ENCODE measurements around the gene LONP2. TPM values are rescaled to one million over a fixed set of nuclear protein-coding genes. Genes with fewer than 3 reads are reported as not detected.

Gene LONP2
- polyA plus RNA-seq, 3 donors, result 21.5 to 35.6 (median 26.0) TPM

- H3K36me3 ChIP-seq (replicated peaks in 1 of 2; ENCODE audit: control insufficient read depth in 1 of 2, insufficient read depth in 2 of 2, low read length in 2 of 2), result no peaks in the 10 kb centered on the region
- H3K4me3 ChIP-seq (replicated peaks in 1 of 3; ENCODE audit: low read depth in 2 of 3, low read length in 3 of 3), result no peak overlapping the region
- no peak for TF ChIP-seq CTCF (IDR thresholded peaks at IDR 0.05)
- no peak for DNase-seq
- no peaks in the 10 kb centered on the region for H4K20me1 ChIP-seq (ENCODE audit: insufficient read depth, low read length)
- H3K79me2 ChIP-seq (ENCODE audit: insufficient read depth, low read length), result no peaks in the 10 kb centered on the region
- no CpG with 5 or more reads among the region's 1 CpG for WGBS (ENCODE audit: insufficient coverage)
- H3K9me3 ChIP-seq (replicated peaks in 1 of 2; ENCODE audit: control insufficient read depth in 1 of 2, insufficient read depth in 1 of 2, low read length in 2 of 2), result no peaks in the 10 kb centered on the region
- H3K4me1 Mint-ChIP-seq, result peaks cover 12% of the 10 kb centered on the region
- H3K4me2 ChIP-seq (replicated peaks; ENCODE audit: extremely low read depth, low read length, poor library complexity, severe bottlenecking), result no peak overlapping the region
- H3K27me3 Mint-ChIP-seq (ENCODE audit: low read depth in 3 of 3), result peaks cover 0 to 6% (median 3%) of the 10 kb centered on the region in 3 donors
- H3K9ac ChIP-seq (ENCODE audit: insufficient read depth, low read length, poor library complexity, severe bottlenecking), result no peak overlapping the region
- H3K4me1 ChIP-seq (ENCODE audit: control insufficient read depth in 1 of 2, insufficient read depth in 2 of 2, low read length in 2 of 2), result no peaks in the 10 kb centered on the region
- H3K27me3 ChIP-seq (ENCODE audit: control insufficient read depth in 2 of 2, insufficient read depth in 2 of 2, low read length in 2 of 2), result no peaks in the 10 kb centered on the region
- H3K9me3 Mint-ChIP-seq, result peaks cover 0 to 4% (median 0%) of the 10 kb centered on the region in 7 donors
- no peak overlapping the region for H3K4me3 Mint-ChIP-seq
- intact Hi-C loops (cut with micrococcal nuclease), result no loop called here
- no peak overlapping the region for H2AFZ ChIP-seq (ENCODE audit: insufficient read depth, low read depth, low read length, poor library complexity, severe bottlenecking)
- no peak overlapping the region for H3K27ac Mint-ChIP-seq
- H3K36me3 Mint-ChIP-seq, result no peaks in the 10 kb centered on the region
- H3K27ac ChIP-seq (ENCODE audit: low read depth in 1 of 2, low read length in 2 of 2), result no peak overlapping the region
These were observed 161.1 kb downstream of the LONP2 start for GRCh38 chr16:48405153-48405552.

- intact Hi-C loops (cut with micrococcal nuclease), result no loop called here
- Mint-ChIP-seq H3K27ac (no peak overlapping the region), H3K27me3 (ENCODE audit: low read depth in 3 of 3) (peaks cover 0 to 8% (median 3%) of the 10 kb centered on the region in 3 donors), H3K9me3 (peaks cover 0 to 4% (median 0%) of the 10 kb centered on the region in 7 donors), H3K4me1 (peaks cover 14% of the 10 kb centered on the region), H3K36me3 (no peaks in the 10 kb centered on the region), H3K4me3 (no peak overlapping the region)
- Histone ChIP-seq H3K9ac (ENCODE audit: insufficient read depth, low read length, poor library complexity, severe bottlenecking) (no peak overlapping the region), H3K9me3 (replicated peaks in 1 of 2; ENCODE audit: control insufficient read depth in 1 of 2, insufficient read depth in 1 of 2, low read length in 2 of 2) (no peaks in the 10 kb centered on the region), H3K36me3 (replicated peaks in 1 of 2; ENCODE audit: control insufficient read depth in 1 of 2, insufficient read depth in 2 of 2, low read length in 2 of 2) (no peaks in the 10 kb centered on the region), H3K27ac (ENCODE audit: low read depth in 1 of 2, low read length in 2 of 2) (no peak overlapping the region), H2AFZ (ENCODE audit: insufficient read depth, low read depth, low read length, poor library complexity, severe bottlenecking) (no peak overlapping the region), H3K79me2 (ENCODE audit: insufficient read depth, low read length) (no peaks in the 10 kb centered on the region), H3K4me2 (replicated peaks; ENCODE audit: extremely low read depth, low read length, poor library complexity, severe bottlenecking) (no peak overlapping the region), H3K4me1 (ENCODE audit: control insufficient read depth in 1 of 2, insufficient read depth in 2 of 2, low read length in 2 of 2) (no peaks in the 10 kb centered on the region), H3K4me3 (replicated peaks in 1 of 3; ENCODE audit: low read depth in 2 of 3, low read length in 3 of 3) (no peak overlapping the region), H4K20me1 (ENCODE audit: insufficient read depth, low read length) (no peaks in the 10 kb centered on the region), H3K27me3 (ENCODE audit: control insufficient read depth in 2 of 2, insufficient read depth in 2 of 2, low read length in 2 of 2) (no peaks in the 10 kb centered on the region)
- 100% methylated on average over 2 of the region's 4 CpGs for WGBS (ENCODE audit: insufficient coverage)
- no peak for DNase-seq
- TF ChIP-seq CTCF (IDR thresholded peaks at IDR 0.05), result no peak
These were observed 161.8 kb downstream of the LONP2 start for GRCh38 chr16:48405907-48406306.

Other genes starting within 250 kb of the LONP2 start
- gene ABCC12, start 88.3 kb upstream of the LONP2 start, polyA plus RNA-seq, result not detected
- gene ABCC11, start 3.2 kb downstream of the LONP2 start, polyA plus RNA-seq, result under 1 TPM in 1 of 3 donors, not detected in 2; 0.03 TPM
- 10 to 100 TPM in 1 of 3 donors, 1 to 10 TPM in 2; 4.9 to 11.8 (median 5.6) TPM for gene SIAH1, start 141.1 kb downstream of the LONP2 start, polyA plus RNA-seq